ENCODE data around the gene MRPL24.
"Not testable (repeated sequence)": the region's sequence is repeated elsewhere in the genome, so short reads cannot be mapped to it uniquely, and the experiment has no call there.

The MRPL24 gene

DNA sequence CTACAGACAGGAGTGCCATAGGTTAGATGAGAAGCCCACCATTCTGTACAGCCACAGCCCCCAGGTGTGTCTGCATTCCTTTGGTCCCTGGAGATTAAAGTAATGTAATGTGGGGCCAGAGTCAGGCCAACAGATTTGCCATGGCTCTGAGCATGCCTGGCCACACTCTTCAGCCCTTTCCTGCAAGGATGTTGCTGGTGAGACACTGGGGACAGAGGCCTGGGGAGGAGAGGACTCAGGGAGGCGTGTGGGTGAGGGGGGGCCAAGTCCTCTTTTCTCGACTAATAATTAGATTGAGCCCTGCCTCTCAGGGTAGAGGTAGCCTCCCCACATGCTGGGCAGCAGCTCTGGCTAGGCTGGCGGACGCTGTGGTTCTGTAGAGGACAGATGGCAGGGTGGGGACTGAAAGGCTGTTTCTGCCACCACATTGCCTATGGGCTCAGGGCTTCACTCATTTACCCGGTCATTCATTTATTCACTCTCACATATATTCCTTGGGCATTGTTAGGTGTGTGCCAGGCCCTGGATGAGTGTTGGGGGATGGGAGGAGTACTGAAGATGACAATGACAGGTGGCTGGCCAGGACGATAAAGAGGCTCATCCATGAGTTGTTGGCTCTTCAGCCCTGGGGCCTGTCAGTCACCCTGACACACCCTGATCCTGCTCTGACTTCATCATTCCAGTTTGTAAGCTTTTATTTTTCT lies 19.4 kb upstream of the MRPL24 start:
- Histone ChIP-seq H3K9me3 (ENCODE audit: control insufficient read depth in 2 of 2, low read length in 2 of 2) (no peaks in the 10 kb centered on the region), H3K27ac (ENCODE audit: low read depth in 2 of 2, low read length in 2 of 2) (no peak overlapping the region), H3K4me1 (ENCODE audit: control insufficient read depth in 2 of 2, insufficient read depth in 2 of 2, low read length in 2 of 2) (no peaks in the 10 kb centered on the region), H3K4me3 (ENCODE audit: low read length in 2 of 2) (no peak overlapping the region), H3K9ac (ENCODE audit: low read depth in 1 of 2, low read length in 2 of 2) (no peak overlapping the region), H3K36me3 (ENCODE audit: control insufficient read depth in 2 of 2, insufficient read depth in 2 of 2, low read length in 2 of 2) (no peaks in the 10 kb centered on the region), H3K27me3 (ENCODE audit: control insufficient read depth in 2 of 2, insufficient read depth in 2 of 2, low read length in 2 of 2) (no peaks in the 10 kb centered on the region)

DNA sequence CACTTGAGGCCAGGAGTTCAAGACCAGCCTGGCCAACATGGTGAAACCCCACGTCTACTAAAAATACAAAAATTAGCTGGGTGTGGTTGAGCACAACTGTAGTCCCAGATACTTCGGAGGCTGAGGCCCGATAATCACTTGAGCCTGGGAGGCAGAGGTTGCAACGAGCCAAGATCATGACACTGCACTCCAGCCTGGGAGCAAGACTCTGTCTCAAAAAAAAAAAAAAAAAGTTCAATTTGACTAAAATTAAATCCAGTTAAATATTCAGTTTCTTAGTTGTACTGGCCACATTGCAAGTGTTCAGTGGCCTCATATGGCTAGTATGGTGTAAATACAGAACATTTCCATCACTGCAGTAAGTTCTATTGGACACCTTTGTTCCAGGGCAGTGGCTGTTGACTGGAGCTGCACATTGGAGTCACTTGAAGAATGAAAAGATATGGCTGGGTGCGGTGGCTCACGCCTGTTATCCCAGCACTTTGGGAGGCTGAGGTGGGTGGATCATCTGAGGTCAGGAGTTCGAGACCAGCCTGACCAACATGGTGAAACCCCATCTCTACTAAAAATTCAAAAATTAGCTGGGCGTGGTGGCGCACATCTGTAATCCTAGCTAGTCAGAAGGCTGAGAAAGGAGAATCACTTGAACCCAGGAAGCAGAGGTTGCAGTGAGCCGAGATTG lies 16.8 kb upstream of the MRPL24 start:
- not testable (repeated sequence) for H3K9ac ChIP-seq (ENCODE audit: low read depth in 1 of 2, low read length in 2 of 2); H3K4me3 ChIP-seq (ENCODE audit: low read length in 2 of 2); H3K27me3 ChIP-seq (ENCODE audit: control insufficient read depth in 2 of 2, insufficient read depth in 2 of 2, low read length in 2 of 2); H3K4me1 ChIP-seq (ENCODE audit: control insufficient read depth in 2 of 2, insufficient read depth in 2 of 2, low read length in 2 of 2); H3K36me3 ChIP-seq (ENCODE audit: control insufficient read depth in 2 of 2, insufficient read depth in 2 of 2, low read length in 2 of 2); H3K9me3 ChIP-seq (ENCODE audit: control insufficient read depth in 2 of 2, low read length in 2 of 2); H3K27ac ChIP-seq (ENCODE audit: low read depth in 2 of 2, low read length in 2 of 2)

DNA sequence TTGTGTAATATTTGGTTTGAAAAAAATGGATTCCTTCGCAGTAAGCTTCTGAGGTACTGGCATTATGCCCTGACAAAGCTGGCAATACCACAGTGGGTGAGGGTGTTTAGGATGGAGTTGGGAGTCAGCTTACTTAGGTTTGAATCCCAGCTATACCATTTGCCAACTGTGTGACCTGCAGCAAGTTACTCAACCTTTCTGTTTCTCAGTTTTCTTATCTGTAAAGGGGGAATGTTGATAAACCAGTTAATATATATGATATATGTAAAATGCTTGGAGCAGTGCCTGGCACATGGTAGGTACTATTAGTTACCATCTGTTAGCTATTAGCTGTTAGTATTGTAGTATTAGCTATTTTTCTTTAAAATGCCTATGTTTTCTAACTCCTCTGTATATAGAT lies 15.5 kb upstream of the MRPL24 start:
- Histone ChIP-seq H3K9ac (ENCODE audit: low read depth in 1 of 2, low read length in 2 of 2) (no peak overlapping the region), H3K27ac (ENCODE audit: low read depth in 2 of 2, low read length in 2 of 2) (no peak overlapping the region), H3K4me3 (ENCODE audit: low read length in 2 of 2) (no peak overlapping the region), H3K36me3 (ENCODE audit: control insufficient read depth in 2 of 2, insufficient read depth in 2 of 2, low read length in 2 of 2) (no peaks in the 10 kb centered on the region), H3K4me1 (ENCODE audit: control insufficient read depth in 2 of 2, insufficient read depth in 2 of 2, low read length in 2 of 2) (peaks cover 4 to 10% of the 10 kb centered on the region in 2 donors), H3K27me3 (ENCODE audit: control insufficient read depth in 2 of 2, insufficient read depth in 2 of 2, low read length in 2 of 2) (no peaks in the 10 kb centered on the region), H3K9me3 (ENCODE audit: control insufficient read depth in 2 of 2, low read length in 2 of 2) (no peaks in the 10 kb centered on the region)

DNA sequence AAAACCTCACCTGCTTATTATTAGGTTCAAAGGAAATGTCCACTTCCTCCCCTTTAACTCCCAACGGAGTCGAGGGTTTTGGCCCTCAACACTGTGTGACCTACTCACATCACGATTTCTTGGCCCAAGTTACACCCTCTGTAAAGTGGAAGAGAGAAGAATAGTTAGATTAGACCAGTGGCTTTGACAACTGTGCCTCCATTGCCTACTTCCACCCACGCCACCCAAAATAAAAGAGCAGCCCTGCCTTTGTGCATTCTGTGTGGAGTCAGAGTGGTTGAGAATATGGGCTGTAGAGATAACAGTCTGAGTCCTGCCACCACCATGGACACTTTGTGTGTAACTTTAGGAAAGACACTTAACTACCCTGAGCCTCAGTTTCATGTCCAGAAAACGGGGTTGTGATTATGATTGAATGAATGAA lies 14.7 kb upstream of the MRPL24 start:
- H3K36me3 ChIP-seq (ENCODE audit: control insufficient read depth in 2 of 2, insufficient read depth in 2 of 2, low read length in 2 of 2): no peaks in the 10 kb centered on the region
- no peak overlapping the region for H3K4me3 ChIP-seq (ENCODE audit: low read length in 2 of 2)
- H3K27me3 ChIP-seq (ENCODE audit: control insufficient read depth in 2 of 2, insufficient read depth in 2 of 2, low read length in 2 of 2): no peaks in the 10 kb centered on the region
- H3K9me3 ChIP-seq (ENCODE audit: control insufficient read depth in 2 of 2, low read length in 2 of 2): no peaks in the 10 kb centered on the region
- no peak overlapping the region for H3K27ac ChIP-seq (ENCODE audit: low read depth in 2 of 2, low read length in 2 of 2)
- peaks cover 4 to 10% of the 10 kb centered on the region in 2 donors for H3K4me1 ChIP-seq (ENCODE audit: control insufficient read depth in 2 of 2, insufficient read depth in 2 of 2, low read length in 2 of 2)
- no peak overlapping the region for H3K9ac ChIP-seq (ENCODE audit: low read depth in 1 of 2, low read length in 2 of 2)

DNA sequence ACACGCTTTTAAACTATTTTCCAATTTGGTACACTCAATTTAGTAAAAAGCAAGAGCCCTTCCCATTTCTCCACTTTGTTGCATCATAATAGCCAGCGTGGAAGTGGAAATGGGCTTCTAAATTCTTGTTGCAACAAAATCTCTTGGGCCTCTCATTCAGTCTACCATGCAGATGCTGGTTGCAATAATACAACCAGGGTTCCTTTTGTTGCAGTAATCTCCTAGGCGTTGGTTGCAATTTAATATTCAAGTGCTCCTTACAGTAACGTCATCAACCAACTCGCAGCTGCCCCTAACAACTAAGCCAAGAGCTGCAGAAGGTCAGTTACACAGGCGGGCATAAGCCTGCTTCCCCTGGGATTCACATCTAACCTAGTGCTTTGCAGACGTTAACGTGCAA lies 13.3 kb upstream of the MRPL24 start:
- peaks cover 0 to 4% of the 10 kb centered on the region in 2 donors for H3K36me3 ChIP-seq (ENCODE audit: control insufficient read depth in 2 of 2, insufficient read depth in 2 of 2, low read length in 2 of 2)
- H3K9ac ChIP-seq (ENCODE audit: low read depth in 1 of 2, low read length in 2 of 2): no peak overlapping the region
- H3K27me3 ChIP-seq (ENCODE audit: control insufficient read depth in 2 of 2, insufficient read depth in 2 of 2, low read length in 2 of 2): no peaks in the 10 kb centered on the region
- H3K4me1 ChIP-seq (ENCODE audit: control insufficient read depth in 2 of 2, insufficient read depth in 2 of 2, low read length in 2 of 2): peaks cover 17 to 22% of the 10 kb centered on the region in 2 donors
- H3K27ac ChIP-seq (ENCODE audit: low read depth in 2 of 2, low read length in 2 of 2): no peak overlapping the region
- no peaks in the 10 kb centered on the region for H3K9me3 ChIP-seq (ENCODE audit: control insufficient read depth in 2 of 2, low read length in 2 of 2)
- no peak overlapping the region for H3K4me3 ChIP-seq (ENCODE audit: low read length in 2 of 2)

DNA sequence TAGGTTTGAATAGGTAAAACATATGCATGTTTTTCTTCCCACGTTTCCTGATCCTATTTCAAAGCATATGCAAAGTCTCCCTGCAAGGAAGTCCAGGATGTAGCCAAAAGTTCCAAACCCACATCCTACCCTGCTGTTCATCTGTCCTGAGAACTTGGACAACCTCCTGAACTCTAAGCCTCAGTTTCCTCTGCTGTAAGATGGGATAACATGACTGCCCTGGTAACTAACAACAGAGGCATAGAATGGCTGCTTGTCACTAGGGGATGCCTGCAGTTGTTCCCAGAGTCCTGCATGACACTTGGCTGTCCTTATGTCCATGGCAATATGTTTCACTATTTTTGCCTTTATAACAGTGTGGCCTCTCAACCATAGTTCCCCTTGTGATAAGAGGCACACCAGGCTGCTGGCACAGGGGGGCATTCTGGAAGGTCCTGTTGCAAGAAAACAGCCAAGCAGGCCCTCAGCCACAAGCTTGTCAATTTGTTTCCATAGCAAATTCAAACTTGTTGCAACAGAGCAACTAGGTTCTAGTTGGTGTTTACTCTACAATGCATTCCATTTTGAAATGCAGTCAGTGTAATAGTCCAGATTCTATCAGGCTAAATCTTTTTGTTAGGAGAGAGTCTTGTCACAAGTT lies 12.1 kb upstream of the MRPL24 start:
- Histone ChIP-seq H3K27me3 (ENCODE audit: control insufficient read depth in 2 of 2, insufficient read depth in 2 of 2, low read length in 2 of 2) (no peaks in the 10 kb centered on the region), H3K9me3 (ENCODE audit: control insufficient read depth in 2 of 2, low read length in 2 of 2) (no peaks in the 10 kb centered on the region), H3K4me3 (ENCODE audit: low read length in 2 of 2) (peak overlapping the region; percentile 97 to 98), H3K4me1 (ENCODE audit: control insufficient read depth in 2 of 2, insufficient read depth in 2 of 2, low read length in 2 of 2) (peaks cover 29 to 35% of the 10 kb centered on the region in 2 donors), H3K9ac (ENCODE audit: low read depth in 1 of 2, low read length in 2 of 2) (peak overlapping the region; percentile 94 to 96), H3K36me3 (ENCODE audit: control insufficient read depth in 2 of 2, insufficient read depth in 2 of 2, low read length in 2 of 2) (peaks cover 0 to 4% of the 10 kb centered on the region in 2 donors), H3K27ac (ENCODE audit: low read depth in 2 of 2, low read length in 2 of 2) (peak overlapping the region in 1 of 2 donors; percentile 96)

DNA sequence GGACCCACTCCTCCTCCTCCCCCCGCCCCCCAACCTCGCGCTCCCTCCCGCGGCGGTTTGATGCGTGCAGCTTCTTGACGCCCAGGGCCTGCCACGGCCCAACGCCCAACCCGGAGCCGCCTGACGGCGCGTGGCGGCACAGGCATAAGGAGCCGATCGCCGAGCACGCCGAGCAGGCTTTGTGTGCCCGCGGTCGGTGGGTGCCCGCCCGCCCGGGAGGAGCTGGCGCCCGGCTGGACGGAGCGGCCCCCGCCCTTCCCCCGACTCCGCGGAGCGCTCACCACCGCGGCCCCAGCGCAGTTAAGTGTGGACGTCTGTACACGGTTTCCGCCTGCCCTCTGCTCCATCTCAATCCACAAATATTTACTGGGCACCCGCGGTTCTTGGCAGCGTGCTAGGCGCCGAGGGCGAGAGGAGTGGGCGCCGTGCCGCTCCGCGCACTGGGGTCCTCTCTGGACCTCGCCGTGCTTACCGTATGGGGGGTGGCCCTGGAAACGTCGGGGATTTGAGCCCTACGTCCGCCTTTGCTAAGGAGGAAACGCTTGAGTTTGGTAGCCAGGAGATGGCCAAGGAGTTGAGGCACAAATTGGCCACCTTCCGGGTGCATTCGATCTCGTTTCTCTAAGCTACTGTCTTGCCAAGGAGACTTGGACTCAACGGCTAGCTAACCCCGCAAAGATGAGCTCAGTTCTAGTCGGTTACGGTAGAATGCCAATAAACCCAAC lies 11.0 kb upstream of the MRPL24 start:
- peak overlapping the region; percentile 94 to 96 for H3K9ac ChIP-seq (ENCODE audit: low read depth in 1 of 2, low read length in 2 of 2)
- no peaks in the 10 kb centered on the region for H3K27me3 ChIP-seq (ENCODE audit: control insufficient read depth in 2 of 2, insufficient read depth in 2 of 2, low read length in 2 of 2)
- H3K9me3 ChIP-seq (ENCODE audit: control insufficient read depth in 2 of 2, low read length in 2 of 2): no peaks in the 10 kb centered on the region
- H3K27ac ChIP-seq (ENCODE audit: low read depth in 2 of 2, low read length in 2 of 2): peak overlapping the region; percentile 84 to 96
- H3K4me1 ChIP-seq (ENCODE audit: control insufficient read depth in 2 of 2, insufficient read depth in 2 of 2, low read length in 2 of 2): peaks cover 38 to 43% of the 10 kb centered on the region in 2 donors
- peaks cover 0 to 4% of the 10 kb centered on the region in 2 donors for H3K36me3 ChIP-seq (ENCODE audit: control insufficient read depth in 2 of 2, insufficient read depth in 2 of 2, low read length in 2 of 2)
- peak overlapping the region; percentile 97 to 98 for H3K4me3 ChIP-seq (ENCODE audit: low read length in 2 of 2)

DNA sequence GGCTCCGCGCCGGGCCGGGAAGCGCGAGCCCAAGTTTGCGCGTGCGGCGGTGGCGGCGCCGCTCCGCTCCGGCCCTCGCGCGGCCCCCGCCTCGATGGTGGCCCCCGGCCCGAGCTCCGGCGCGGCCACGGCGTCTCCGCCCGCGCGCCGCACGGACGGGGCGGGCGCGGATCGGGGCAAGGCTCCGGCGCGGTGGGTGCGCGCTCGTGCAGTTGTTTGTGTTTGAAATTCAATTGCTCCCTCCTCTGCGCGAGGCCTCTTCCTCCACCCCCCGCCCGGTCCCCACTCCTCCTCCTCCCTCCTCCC lies 10.5 kb upstream of the MRPL24 start, which contains the start of gene HDGF:
TSS of gene HDGF (minus strand) at position 225 of the 306 bp plus-strand sequence. CDS start 246 bp downstream, outside the sequence.
- H3K27me3 ChIP-seq (ENCODE audit: control insufficient read depth in 2 of 2, insufficient read depth in 2 of 2, low read length in 2 of 2): no peaks in the 10 kb centered on the region
- peaks cover 0 to 4% of the 10 kb centered on the region in 2 donors for H3K36me3 ChIP-seq (ENCODE audit: control insufficient read depth in 2 of 2, insufficient read depth in 2 of 2, low read length in 2 of 2)
- H3K9me3 ChIP-seq (ENCODE audit: control insufficient read depth in 2 of 2, low read length in 2 of 2): no peaks in the 10 kb centered on the region
- H3K9ac ChIP-seq (ENCODE audit: low read depth in 1 of 2, low read length in 2 of 2): peak within 1 kb of the TSS; percentile 94 to 97
- H3K27ac ChIP-seq (ENCODE audit: low read depth in 2 of 2, low read length in 2 of 2): peak within 1 kb of the TSS; percentile 84 to 96
- H3K4me1 ChIP-seq (ENCODE audit: control insufficient read depth in 2 of 2, insufficient read depth in 2 of 2, low read length in 2 of 2): peaks cover 42 to 47% of the 10 kb centered on the region in 2 donors
- peak within 1 kb of the TSS; percentile 97 to 98 for H3K4me3 ChIP-seq (ENCODE audit: low read length in 2 of 2)

DNA sequence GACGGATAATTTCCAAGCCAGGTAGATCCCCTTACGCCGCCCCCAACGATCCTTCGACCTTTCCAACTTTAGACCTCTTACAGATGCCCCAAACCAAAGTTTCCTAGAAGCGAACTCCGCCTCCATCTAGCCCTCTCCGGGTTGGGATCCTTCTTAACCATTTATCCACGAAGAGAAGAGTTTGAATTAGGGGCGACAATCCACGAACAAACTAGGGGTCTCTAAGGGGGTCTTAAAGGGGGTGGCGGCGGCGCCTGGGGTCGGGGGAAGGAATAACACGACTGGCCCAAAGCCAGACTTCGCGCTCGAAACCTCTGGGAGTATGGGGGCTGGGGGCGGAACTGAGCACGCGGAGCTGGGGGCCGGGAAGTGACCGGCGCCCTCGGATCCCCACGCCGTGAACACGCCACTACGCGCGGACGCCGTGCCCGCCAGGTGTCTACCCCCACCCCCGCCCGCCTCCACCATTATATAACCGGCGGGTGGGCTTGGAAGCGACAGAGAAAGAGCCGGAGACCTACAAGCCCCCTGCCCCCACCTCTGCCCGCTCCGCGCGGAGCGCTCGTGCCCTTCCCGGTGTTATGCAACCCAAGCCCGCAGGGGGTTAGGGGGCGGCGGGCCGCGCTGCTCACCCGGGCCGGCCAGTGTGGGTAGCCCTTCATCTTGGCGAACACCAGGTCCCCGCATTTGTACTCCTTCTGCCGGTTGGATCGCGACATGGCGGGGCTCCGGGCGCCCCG lies 10.0 kb upstream of the MRPL24 start:
- H3K36me3 ChIP-seq (ENCODE audit: control insufficient read depth in 2 of 2, insufficient read depth in 2 of 2, low read length in 2 of 2): peaks cover 0 to 4% of the 10 kb centered on the region in 2 donors
- peaks cover 48 to 52% of the 10 kb centered on the region in 2 donors for H3K4me1 ChIP-seq (ENCODE audit: control insufficient read depth in 2 of 2, insufficient read depth in 2 of 2, low read length in 2 of 2)
- H3K27ac ChIP-seq (ENCODE audit: low read depth in 2 of 2, low read length in 2 of 2): peak overlapping the region; percentile 84 to 96
- no peaks in the 10 kb centered on the region for H3K27me3 ChIP-seq (ENCODE audit: control insufficient read depth in 2 of 2, insufficient read depth in 2 of 2, low read length in 2 of 2)
- H3K9me3 ChIP-seq (ENCODE audit: control insufficient read depth in 2 of 2, low read length in 2 of 2): no peaks in the 10 kb centered on the region
- H3K4me3 ChIP-seq (ENCODE audit: low read length in 2 of 2): peak overlapping the region; percentile 79 to 95
- H3K9ac ChIP-seq (ENCODE audit: low read depth in 1 of 2, low read length in 2 of 2): peak overlapping the region; percentile 90 to 97
